Liver (tissue), 9 donors: Measurements from ENCODE around the gene TMEM163. TPM values are rescaled to one million over a fixed set of nuclear protein-coding genes. Genes with fewer than 3 reads are reported as not detected.

Experiments
- DNase-seq: peaks from one replicate; pipeline ENCODE4 v3.0.0-alpha.2; 2017; ENCODE audit warnings: low spot score
- H3K27ac ChIP-seq, 2 donors: one replicate each; pipeline ENCODE4 v1.7.0; 2013; ENCODE audit warnings: inconsistent platforms in 2 of 2, low read length in 2 of 2, control low read depth in 1 of 2, low read depth in 1 of 2, mild to moderate bottlenecking in 1 of 2
- H3K27me3 ChIP-seq, 4 donors: one replicate each; pipeline versions ENCODE4 v1.6.1 to v1.7.0; 2013; ENCODE audit warnings: low read length in 3 of 4, inconsistent platforms in 1 of 4, mild to moderate bottlenecking in 1 of 4, moderate library complexity in 1 of 4; ENCODE audit not compliant: control insufficient read depth in 4 of 4, insufficient read depth in 4 of 4
- H3K36me3 ChIP-seq, 4 donors: one replicate each; pipeline versions ENCODE4 v1.6.1 to v1.7.0; 2013; ENCODE audit warnings: low read length in 3 of 4, mild to moderate bottlenecking in 3 of 4, low read depth in 1 of 4, moderate library complexity in 1 of 4; ENCODE audit not compliant: control insufficient read depth in 4 of 4, insufficient read depth in 3 of 4
- H3K4me1 ChIP-seq, 4 donors: one replicate each; pipeline versions ENCODE4 v1.6.1 to v1.7.0; 2013; ENCODE audit warnings: low read length in 3 of 4, mild to moderate bottlenecking in 3 of 4, moderate library complexity in 1 of 4; ENCODE audit not compliant: control insufficient read depth in 4 of 4, insufficient read depth in 4 of 4
- H3K4me3 ChIP-seq, 3 donors: one replicate each; pipeline versions ENCODE4 v1.6.1 to v1.7.0; 2013; ENCODE audit warnings: low read length in 3 of 3, control low read depth in 1 of 3, low read depth in 1 of 3, mild to moderate bottlenecking in 1 of 3
- H3K9ac ChIP-seq, 2 donors: one replicate each; pipeline ENCODE4 v1.7.0; 2013; ENCODE audit warnings: low read length in 2 of 2, mild to moderate bottlenecking in 2 of 2, moderate library complexity in 2 of 2, control low read depth in 1 of 2, low read depth in 1 of 2
- H3K9me3 ChIP-seq, 4 donors: one replicate each; pipeline versions ENCODE4 v1.6.1 to v1.7.0; 2013; ENCODE audit warnings: low read length in 3 of 4; ENCODE audit not compliant: control insufficient read depth in 4 of 4
- EGR1 ChIP-seq, 2 donors: IDR thresholded peaks; 2 replicates each; pipeline ENCODE4 v1.6.1; 2016 to 2018; ENCODE audit warnings: antibody characterized with exemption in 2 of 2, low read depth in 2 of 2
- FOXA1 ChIP-seq: IDR thresholded peaks from 2 replicates; pipeline ENCODE4 v1.6.1; 2016; ENCODE audit warnings: antibody characterized with exemption
- FOXA2 ChIP-seq: IDR thresholded peaks from 2 replicates; pipeline ENCODE4 v1.6.1; 2016; ENCODE audit warnings: antibody characterized with exemption
- GABPA ChIP-seq, 2 donors: IDR thresholded peaks in 1 of 2; conservative IDR thresholded peaks in 1 of 2; 2 replicates each; pipeline ENCODE4 v1.6.1; 2016; ENCODE audit warnings: antibody characterized with exemption in 2 of 2, mild to moderate bottlenecking in 1 of 2, moderate library complexity in 1 of 2
- HNF4A ChIP-seq, 2 donors: conservative IDR thresholded peaks; 2 replicates each; pipeline ENCODE4 v1.6.1; 2016; ENCODE audit warnings: antibody characterized with exemption in 2 of 2, mild to moderate bottlenecking in 2 of 2
- HNF4G ChIP-seq: IDR thresholded peaks from 2 replicates; pipeline ENCODE4 v1.6.1; 2016; ENCODE audit warnings: antibody characterized with exemption
- JUND ChIP-seq, 2 donors: IDR thresholded peaks; 2 replicates each; pipeline ENCODE4 v1.6.1; 2016; ENCODE audit warnings: antibody characterized with exemption in 2 of 2
- NR2F2 ChIP-seq: IDR thresholded peaks from 2 replicates; pipeline ENCODE4 v1.6.1; 2016; ENCODE audit warnings: antibody characterized with exemption
- RAD21 ChIP-seq, 2 donors: IDR thresholded peaks; 2 replicates each; pipeline ENCODE4 v1.6.1; 2016; ENCODE audit warnings: antibody characterized with exemption in 2 of 2, mild to moderate bottlenecking in 2 of 2
- REST ChIP-seq: IDR thresholded peaks from 2 replicates; pipeline ENCODE4 v1.6.1; 2016; ENCODE audit warnings: antibody characterized with exemption, mild to moderate bottlenecking
- RXRA ChIP-seq, 2 donors: IDR thresholded peaks; 2 replicates each; pipeline ENCODE4 v1.6.1; 2017 to 2018; ENCODE audit warnings: antibody characterized with exemption in 2 of 2, mild to moderate bottlenecking in 1 of 2
- SP1 ChIP-seq: IDR thresholded peaks from 2 replicates; pipeline ENCODE4 v1.6.1; 2018; ENCODE audit warnings: antibody characterized with exemption, mild to moderate bottlenecking
- TAF1 ChIP-seq: conservative IDR thresholded peaks from 2 replicates; pipeline ENCODE4 v1.6.1; 2016; ENCODE audit warnings: antibody characterized with exemption, mild to moderate bottlenecking
- YY1 ChIP-seq: IDR thresholded peaks from 2 replicates; pipeline ENCODE4 v1.6.1; 2016; ENCODE audit warnings: antibody characterized with exemption, mild to moderate bottlenecking
- ZBTB33 ChIP-seq: IDR thresholded peaks from 2 replicates; pipeline ENCODE4 v1.6.1; 2016; ENCODE audit warnings: antibody characterized with exemption
- WGBS: extraction: QIAGEN DNeasy Blood & Tissue Kit; methylation state at CpG from one replicate; pipeline ENCODE4 v1.1.7; 2013; 5-methylcytosine and 5-hydroxymethylcytosine counted together
- polyA plus RNA-seq, 2 donors: library from polyadenylated mRNA; stranded (reverse) in 1 of 2; unstranded in 1 of 2; fragments of 200-250 nt in 1 of 2; fragments of >200 nt in 1 of 2; fragmentation: Nextera tagmentation in 1 of 2; extraction: Ambion mirVana in 1 of 2; gene quantifications; one replicate each; pipeline versions ENCODE4 v1.2.1 to v1.2.3, GENCODE V29; 2013 to 2015
- total RNA-seq, 2 donors: library from RNA; depleted of rRNA; stranded (reverse); fragments of >200 nt; gene quantifications; one replicate each; pipeline ENCODE4 v1.2.3, GENCODE V29; 2014
- TF ChIP-seq, protein P1 (sequence below): fragments of 150-350 bp; IDR thresholded peaks from 2 replicates; pipeline ENCODE4 v1.5.1; 2017; ENCODE audit warnings: improper control_type of control experiment, low read depth, low read length; ENCODE audit not compliant: missing input control
- TF ChIP-seq, protein P2 (sequence below): IDR thresholded peaks from 2 replicates; pipeline ENCODE4 v1.6.1; 2016; ENCODE audit warnings: antibody characterized with exemption
- TF ChIP-seq, protein P3 (sequence below): IDR thresholded peaks from 2 replicates; pipeline ENCODE4 v1.6.1; 2016; ENCODE audit warnings: antibody characterized with exemption
- donor health status: healthy.
- donor health status: healthy.
- donor health status: healthy.
- donor health status: healthy.
- donor health status: healthy.

The TMEM163 gene
- total and polyA plus RNA-seq, 4 donors, result 0.08 to 0.48 (median 0.25) TPM

DNA sequence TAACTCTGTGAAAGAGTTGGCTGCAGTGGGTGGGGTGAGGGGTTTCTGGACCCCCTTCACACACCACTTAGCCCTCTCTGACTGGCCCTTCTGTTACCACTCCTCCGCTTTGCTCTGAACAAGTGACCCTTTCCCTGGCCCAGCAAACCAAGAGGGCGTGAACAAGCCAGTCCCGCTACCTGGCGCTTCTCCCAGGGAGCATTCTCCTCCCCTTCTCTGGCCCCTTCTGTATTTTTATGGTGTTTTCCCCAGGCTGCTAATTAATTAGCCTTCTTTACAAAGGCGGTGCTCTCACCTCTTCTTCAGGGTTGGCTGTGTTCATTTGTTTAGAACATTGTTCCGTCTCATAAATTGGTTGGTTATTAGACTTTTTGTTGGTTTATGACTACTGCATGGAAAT is 284.8 kb downstream of the TMEM163 start:
- TF ChIP-seq TAF1 (no peak), FOXA1 (no peak), RAD21 (IDR thresholded peaks at IDR 0.05) (no peak), REST (no peak), HNF4A (conservative IDR thresholded peaks at IDR 0.05) (no peak), ZBTB33 (no peak), EGR1 (IDR thresholded peaks at IDR 0.05; ENCODE audit: low read depth in 2 of 2) (no peak), HNF4G (no peak), JUND (IDR thresholded peaks at IDR 0.05) (no peak), SP1 (no peak), NR2F2 (no peak), YY1 (no peak), GABPA (IDR thresholded peaks at IDR 0.05 in 1 of 2, conservative IDR thresholded peaks at IDR 0.05 in 1 of 2) (no peak), FOXA2 (no peak), RXRA (IDR thresholded peaks at IDR 0.05) (no peak)
- TF ChIP-seq, protein P1, sequence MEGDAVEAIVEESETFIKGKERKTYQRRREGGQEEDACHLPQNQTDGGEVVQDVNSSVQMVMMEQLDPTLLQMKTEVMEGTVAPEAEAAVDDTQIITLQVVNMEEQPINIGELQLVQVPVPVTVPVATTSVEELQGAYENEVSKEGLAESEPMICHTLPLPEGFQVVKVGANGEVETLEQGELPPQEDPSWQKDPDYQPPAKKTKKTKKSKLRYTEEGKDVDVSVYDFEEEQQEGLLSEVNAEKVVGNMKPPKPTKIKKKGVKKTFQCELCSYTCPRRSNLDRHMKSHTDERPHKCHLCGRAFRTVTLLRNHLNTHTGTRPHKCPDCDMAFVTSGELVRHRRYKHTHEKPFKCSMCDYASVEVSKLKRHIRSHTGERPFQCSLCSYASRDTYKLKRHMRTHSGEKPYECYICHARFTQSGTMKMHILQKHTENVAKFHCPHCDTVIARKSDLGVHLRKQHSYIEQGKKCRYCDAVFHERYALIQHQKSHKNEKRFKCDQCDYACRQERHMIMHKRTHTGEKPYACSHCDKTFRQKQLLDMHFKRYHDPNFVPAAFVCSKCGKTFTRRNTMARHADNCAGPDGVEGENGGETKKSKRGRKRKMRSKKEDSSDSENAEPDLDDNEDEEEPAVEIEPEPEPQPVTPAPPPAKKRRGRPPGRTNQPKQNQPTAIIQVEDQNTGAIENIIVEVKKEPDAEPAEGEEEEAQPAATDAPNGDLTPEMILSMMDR, result no peak
- TF ChIP-seq, protein P2, sequence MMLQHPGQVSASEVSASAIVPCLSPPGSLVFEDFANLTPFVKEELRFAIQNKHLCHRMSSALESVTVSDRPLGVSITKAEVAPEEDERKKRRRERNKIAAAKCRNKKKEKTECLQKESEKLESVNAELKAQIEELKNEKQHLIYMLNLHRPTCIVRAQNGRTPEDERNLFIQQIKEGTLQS, result no peak
- TF ChIP-seq, protein P3, sequence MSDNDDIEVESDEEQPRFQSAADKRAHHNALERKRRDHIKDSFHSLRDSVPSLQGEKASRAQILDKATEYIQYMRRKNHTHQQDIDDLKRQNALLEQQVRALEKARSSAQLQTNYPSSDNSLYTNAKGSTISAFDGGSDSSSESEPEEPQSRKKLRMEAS, result no peak
- Histone ChIP-seq H3K4me1 (peaks cover 6 to 35% (median 32%) of the 10 kb centered on the region in 4 donors), H3K4me3 (no peak overlapping the region), H3K36me3 (peaks cover 0 to 2% (median under 1%) of the 10 kb centered on the region in 4 donors), H3K27ac (peak overlapping the region; percentile 86 to 88), H3K27me3 (no peaks in the 10 kb centered on the region), H3K9ac (no peak overlapping the region), H3K9me3 (no peaks in the 10 kb centered on the region)
- DNase-seq, result no peak
- 68% methylated on average over 6 of the region's 6 CpGs for WGBS
